ENCODE measurements around the gene AGR2. TPM values are rescaled to one million over a fixed set of nuclear protein-coding genes. Genes with fewer than 3 reads are reported as not detected.
"Not testable (repeated sequence)": the region's sequence is repeated elsewhere in the genome, so short reads cannot be mapped to it uniquely, and the experiment has no call there.

Gene AGR2
- total and polyA plus RNA-seq, 2 experiments from 2014 or later = 173 to 178 TPM

- Histone ChIP-seq H3K9me3 (ENCODE audit: low read depth) (no peaks in the 10 kb centered on the region), H2AFZ (no peak overlapping the region), H3K4me1 (ENCODE audit: insufficient read depth) (peaks cover 8% of the 10 kb centered on the region), H3K27ac (peak overlapping the region; percentile 43), H3K36me3 (replicated peaks; ENCODE audit: insufficient read depth, low read depth) (no peaks in the 10 kb centered on the region), H3K4me3 (no peak overlapping the region), H3K9me2 (replicated peaks; ENCODE audit: insufficient read depth) (no peaks in the 10 kb centered on the region), H3K4me2 (peak overlapping the region; percentile 60), H3K27me3 (no peaks in the 10 kb centered on the region), H3K79me2 (peaks cover 100% of the 10 kb centered on the region), H4K20me1 (ENCODE audit: insufficient read depth, poor library complexity, severe bottlenecking) (peaks cover 15% of the 10 kb centered on the region)
- TF ChIP-seq EZH2phosphoT487 (IDR thresholded peaks at IDR 0.05; ENCODE audit: low read depth, severe bottlenecking, unreplicated experiment) (no peak), CTCF (IDR thresholded peaks at IDR 0.05; ENCODE audit: poor library complexity) (no peak), EZH2 (IDR thresholded peaks at IDR 0.05; ENCODE audit: borderline replicate concordance) (no peak)
- 53% methylated on average over 6 of the region's 6 CpGs for WGBS (ENCODE audit: low lambda C conversion rate, missing lambda C conversion rate)
- no peak for DNase-seq (ENCODE audit: low spot score)
Observed at GRCh38 chr7:16770657-16771329, 34.0 kb downstream of the AGR2 start.

DNA sequence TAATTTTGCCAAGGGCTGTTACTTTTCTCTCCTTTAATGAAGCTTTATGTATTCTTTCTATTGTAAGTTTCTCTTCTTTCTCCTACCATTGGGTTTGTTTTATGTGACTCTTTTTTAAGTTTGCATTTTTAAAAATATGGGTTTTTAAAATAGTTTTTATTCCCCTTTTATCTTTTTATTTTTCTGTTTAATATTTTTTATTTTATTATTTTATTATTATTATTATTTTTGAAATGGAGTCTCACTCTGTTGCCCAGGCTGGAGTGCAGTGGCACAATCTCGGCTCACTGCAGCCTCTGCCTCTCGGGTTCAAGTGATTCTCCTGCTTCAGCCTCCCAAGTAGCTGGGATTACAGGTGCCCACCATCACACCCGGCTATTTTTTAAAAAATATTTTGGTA, 34.8 kb downstream of the AGR2 start:
- H3K79me2 ChIP-seq = peaks cover 100% of the 10 kb centered on the region
- not testable (repeated sequence) for H3K4me3 ChIP-seq; H3K27me3 ChIP-seq; H3K36me3 ChIP-seq (replicated peaks; ENCODE audit: insufficient read depth, low read depth); DNase-seq (ENCODE audit: low spot score); H3K27ac ChIP-seq; H3K9me3 ChIP-seq (ENCODE audit: low read depth); H3K4me2 ChIP-seq; H2AFZ ChIP-seq; H3K9me2 ChIP-seq (replicated peaks; ENCODE audit: insufficient read depth); H3K4me1 ChIP-seq (ENCODE audit: insufficient read depth)
- WGBS (ENCODE audit: low lambda C conversion rate, missing lambda C conversion rate) = 95% methylated on average over 3 of the region's 3 CpGs
- H4K20me1 ChIP-seq (ENCODE audit: insufficient read depth, poor library complexity, severe bottlenecking) = peaks cover 15% of the 10 kb centered on the region

DNA sequence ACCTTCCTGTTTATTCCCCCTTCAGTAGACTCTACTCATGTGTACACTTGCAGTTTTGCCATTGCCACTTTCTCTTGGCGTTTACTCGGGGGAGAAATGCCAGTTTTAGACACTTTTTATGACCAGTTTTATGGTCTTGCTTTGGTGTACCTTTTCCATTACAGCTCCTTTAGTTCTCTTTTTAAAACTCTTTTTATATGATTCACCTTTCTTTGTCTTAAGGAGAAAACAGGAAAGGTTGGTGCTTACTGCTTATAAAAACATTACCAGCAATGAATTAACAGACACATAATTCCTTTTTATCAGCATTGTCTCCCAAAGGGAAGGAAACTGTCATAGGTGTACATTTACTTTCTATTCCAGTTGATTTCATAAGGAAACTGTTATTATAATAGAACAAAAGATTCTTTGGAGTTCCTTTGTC, 39.4 kb downstream of the AGR2 start:
- TF ChIP-seq EZH2 (IDR thresholded peaks at IDR 0.05; ENCODE audit: borderline replicate concordance) (no peak), EZH2phosphoT487 (IDR thresholded peaks at IDR 0.05; ENCODE audit: low read depth, severe bottlenecking, unreplicated experiment) (no peak), CTCF (IDR thresholded peaks at IDR 0.05; ENCODE audit: poor library complexity) (no peak)
- Histone ChIP-seq H3K9me2 (replicated peaks; ENCODE audit: insufficient read depth) (no peaks in the 10 kb centered on the region), H3K79me2 (peaks cover 100% of the 10 kb centered on the region), H3K4me2 (no peak overlapping the region), H3K9me3 (ENCODE audit: low read depth) (no peaks in the 10 kb centered on the region), H4K20me1 (ENCODE audit: insufficient read depth, poor library complexity, severe bottlenecking) (peaks cover 5% of the 10 kb centered on the region), H3K27ac (peak overlapping the region; percentile 1), H2AFZ (no peak overlapping the region), H3K36me3 (replicated peaks; ENCODE audit: insufficient read depth, low read depth) (no peaks in the 10 kb centered on the region), H3K4me1 (ENCODE audit: insufficient read depth) (no peaks in the 10 kb centered on the region), H3K27me3 (no peaks in the 10 kb centered on the region), H3K4me3 (no peak overlapping the region)
- 48% methylated on average over 2 of the region's 2 CpGs for whole genome bisulfite sequencing (ENCODE audit: low lambda C conversion rate, missing lambda C conversion rate)
- no peak for DNase-seq (ENCODE audit: low spot score)

DNA sequence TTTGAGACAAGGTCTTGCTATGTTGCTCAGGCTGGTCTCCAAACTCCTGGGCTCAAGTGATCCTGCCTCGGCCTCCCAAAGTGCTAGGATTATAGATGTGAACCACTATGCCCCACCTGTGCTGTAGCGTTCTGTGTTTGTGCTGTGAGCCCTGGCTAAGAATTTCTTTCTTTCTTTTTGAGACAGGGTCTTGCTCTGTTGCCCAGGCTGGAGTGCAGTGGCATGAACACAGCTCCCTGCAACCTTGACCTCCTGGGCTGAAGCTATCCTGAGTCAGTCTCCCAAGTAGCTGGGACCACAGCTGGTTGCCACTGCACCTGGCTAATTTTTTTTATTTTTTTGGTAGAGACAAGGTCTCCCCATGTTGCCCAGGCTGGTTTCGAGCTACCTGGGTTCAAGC, 39.9 kb downstream of the AGR2 start:
- Histone ChIP-seq H3K4me2 (no peak overlapping the region), H3K79me2 (peaks cover 100% of the 10 kb centered on the region), H3K36me3 (replicated peaks; ENCODE audit: insufficient read depth, low read depth) (no peaks in the 10 kb centered on the region), H3K27ac (no peak overlapping the region), H2AFZ (no peak overlapping the region), H4K20me1 (ENCODE audit: insufficient read depth, poor library complexity, severe bottlenecking) (peaks cover 5% of the 10 kb centered on the region), H3K27me3 (no peaks in the 10 kb centered on the region), H3K9me3 (ENCODE audit: low read depth) (no peaks in the 10 kb centered on the region), H3K4me3 (no peak overlapping the region), H3K9me2 (replicated peaks; ENCODE audit: insufficient read depth) (no peaks in the 10 kb centered on the region), H3K4me1 (ENCODE audit: insufficient read depth) (no peaks in the 10 kb centered on the region)
- DNase-seq (ENCODE audit: low spot score) = no peak
- TF ChIP-seq EZH2 (IDR thresholded peaks at IDR 0.05; ENCODE audit: borderline replicate concordance) (no peak), EZH2phosphoT487 (IDR thresholded peaks at IDR 0.05; ENCODE audit: low read depth, severe bottlenecking, unreplicated experiment) (no peak), CTCF (IDR thresholded peaks at IDR 0.05; ENCODE audit: poor library complexity) (no peak)
- 95% methylated on average over 3 of the region's 3 CpGs for WGBS (ENCODE audit: low lambda C conversion rate, missing lambda C conversion rate)

Data from hepatocyte (in vitro differentiated cells).